GM12892 (cell line): Measurements from ENCODE around the gene TPST2.

Experiments
- POLR2A ChIP-seq: IDR thresholded peaks from 2 replicates; pipeline ENCODE4 v1.6.1; 2011; ENCODE audit warnings: low read depth, low read length, control low read depth
- POLR2AphosphoS5 ChIP-seq: IDR thresholded peaks from 2 replicates; pipeline ENCODE4 v1.6.1; 2011; ENCODE audit warnings: low read depth, low read length, control low read depth
- TAF1 ChIP-seq: IDR thresholded peaks from 2 replicates; pipeline ENCODE4 v1.6.1; 2011; ENCODE audit warnings: low read depth, mild to moderate bottlenecking, control low read depth, low read length, borderline replicate concordance

- TF ChIP-seq POLR2AphosphoS5 (no peak), TAF1 (no peak), POLR2A (no peak)
Measured at GRCh38 chr22:26621663-26622062, 31.7 kb upstream of the TPST2 start, which contains the start of gene CRYBA4.
